Hematopoietic multipotent progenitor cell (in vitro differentiated cells): ENCODE results near the gene SDS. TPM values are rescaled to one million over a fixed set of nuclear protein-coding genes. Genes with fewer than 3 reads are reported as not detected.
"Not testable (repeated sequence)": the region's sequence is repeated elsewhere in the genome, so short reads cannot be mapped to it uniquely, and the experiment has no call there.

Experiments used
- DNase-seq, 3 donors: peaks; one replicate each; pipeline ENCODE4 v3.0.0-alpha.2; 2011 to 2015; ENCODE audit warnings: low read depth in 2 of 3, low spot score in 2 of 3
- total RNA-seq: library from RNA; depleted of rRNA; stranded (reverse); fragments of >200 nt; gene quantifications from one replicate; pipeline ENCODE4 v1.2.3, GENCODE V29; 2012

SDS gene
- total RNA-seq, 1 donor: not detected

DNA sequence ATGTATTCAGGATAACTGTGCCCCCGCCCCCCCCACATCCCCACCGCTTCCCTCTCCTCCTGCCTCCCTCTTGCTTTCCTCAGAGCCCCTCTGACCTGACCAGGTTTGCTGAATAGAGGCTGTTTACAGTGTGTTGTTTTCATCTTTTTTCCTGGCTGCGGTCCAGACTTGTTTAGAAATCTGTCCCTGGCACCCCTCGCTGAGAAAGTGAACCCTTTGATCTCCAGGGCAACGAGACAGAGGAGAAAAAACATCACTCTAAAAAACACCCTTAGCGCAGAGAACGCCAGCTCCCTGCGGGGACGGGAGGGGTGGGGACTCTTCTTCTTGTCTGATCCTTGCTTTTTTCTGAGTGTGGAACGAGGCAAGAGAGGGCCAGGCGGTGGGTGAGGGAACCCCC is 22.5 kb downstream of the SDS start:
- DNase-seq: no peak

DNA sequence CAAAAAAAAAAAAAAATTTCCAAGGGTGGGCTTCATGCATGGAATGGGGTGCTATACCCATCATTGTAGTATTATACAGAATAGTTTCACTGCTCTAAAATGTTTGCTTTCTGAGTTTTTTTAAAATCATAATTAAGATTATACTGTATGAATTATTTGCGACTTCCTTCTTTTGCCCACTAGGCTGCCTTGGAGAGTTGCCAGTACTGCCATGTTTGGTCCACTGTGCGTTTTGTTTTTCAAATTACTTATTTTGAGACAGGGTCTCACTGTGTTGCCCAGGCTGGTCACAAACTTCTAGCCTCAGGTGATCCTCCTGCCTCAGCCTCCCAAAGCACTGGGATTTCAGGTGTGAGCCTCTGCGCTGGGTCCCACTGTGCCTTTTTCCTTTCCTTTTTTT is 25.4 kb downstream of the SDS start:
- DNase-seq: peak in 2 of 3 donors; percentile 35 to 68

DNA sequence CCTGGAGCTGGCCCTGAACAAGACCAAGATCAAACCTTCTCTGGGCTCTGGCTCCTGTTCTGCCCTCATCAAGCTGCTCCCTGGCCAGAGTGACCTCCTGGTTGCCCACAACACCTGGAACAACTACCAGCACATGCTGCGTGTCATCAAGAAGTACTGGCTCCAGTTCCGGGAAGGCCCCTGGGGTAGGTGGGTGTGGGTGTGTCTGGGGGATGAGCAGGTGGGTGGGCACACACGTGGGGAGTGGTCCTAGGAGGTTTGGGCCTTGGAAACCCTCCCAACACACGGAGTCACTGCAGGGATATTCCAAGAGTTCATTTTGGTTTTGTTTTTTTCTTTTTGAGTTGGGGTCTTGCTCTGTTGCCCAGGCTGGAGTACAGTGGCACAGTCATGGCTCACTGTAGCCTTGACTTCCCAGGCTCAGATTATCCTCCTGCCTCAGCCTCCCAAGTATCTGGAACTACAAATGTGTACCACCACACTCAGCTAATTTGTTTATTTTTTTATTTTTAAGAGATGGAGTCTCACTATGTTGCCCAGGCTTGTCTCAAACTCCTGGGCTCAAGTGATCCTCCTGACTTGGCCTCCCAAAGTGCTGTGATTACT is 28.8 kb downstream of the SDS start:
- no peak for DNase-seq

DNA sequence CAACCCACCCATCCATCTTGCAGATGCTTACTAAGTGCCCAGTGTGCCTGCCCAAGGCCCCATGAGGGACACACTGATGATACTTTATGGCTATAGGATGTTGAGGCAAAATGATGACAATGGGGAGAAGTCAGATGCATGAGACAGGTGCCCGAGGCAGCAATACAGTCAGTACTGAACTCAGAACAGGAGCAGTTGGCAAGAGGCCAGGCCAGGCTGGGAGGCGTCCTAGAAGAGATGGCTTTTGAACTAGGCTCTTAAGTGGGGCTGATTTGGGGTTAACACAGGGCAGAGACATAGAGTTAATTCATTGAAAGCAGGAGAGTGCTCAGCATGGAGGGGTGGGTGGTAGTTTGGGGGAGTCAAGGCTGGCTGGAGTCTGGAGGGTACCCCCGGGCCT is 29.7 kb downstream of the SDS start:
- DNase-seq: no peak

DNA sequence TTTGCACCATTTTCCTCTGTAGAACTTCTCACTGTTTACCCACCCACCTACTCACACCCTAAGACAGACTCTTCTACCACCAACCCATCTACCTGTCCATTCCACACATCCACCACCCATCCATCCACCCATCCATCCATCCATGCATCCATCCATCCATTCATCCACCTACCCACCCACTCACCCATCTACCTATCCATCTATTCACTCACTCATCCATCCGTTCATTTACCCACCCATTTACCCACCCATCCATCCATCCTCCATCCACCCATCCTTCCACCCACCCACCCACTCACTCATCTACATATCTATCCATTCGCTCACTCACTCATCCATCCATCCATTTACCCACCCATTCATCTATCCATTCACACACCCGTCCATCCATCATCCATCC is 30.2 kb downstream of the SDS start:
- DNase-seq: no peak

DNA sequence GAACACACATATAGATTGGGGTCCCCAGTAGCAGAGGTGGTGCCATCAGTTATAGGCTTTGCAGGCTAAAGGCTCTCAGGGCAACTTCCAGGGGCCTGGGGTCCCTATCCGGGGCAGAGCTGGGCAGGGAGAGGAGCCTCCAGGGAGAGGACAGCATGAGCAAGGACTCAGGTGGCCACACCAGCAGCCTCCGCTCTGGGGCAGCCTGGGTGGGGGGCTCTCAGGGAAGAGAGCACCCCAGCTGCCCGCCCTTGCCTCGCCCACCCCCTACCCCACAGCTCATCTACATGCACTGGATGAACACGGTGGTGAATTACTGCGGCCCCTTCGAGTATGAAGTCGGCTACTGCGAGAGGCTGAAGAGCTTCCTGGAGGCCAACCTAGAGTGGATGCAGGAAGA is 31.3 kb downstream of the SDS start:
- no peak for DNase-seq

DNA sequence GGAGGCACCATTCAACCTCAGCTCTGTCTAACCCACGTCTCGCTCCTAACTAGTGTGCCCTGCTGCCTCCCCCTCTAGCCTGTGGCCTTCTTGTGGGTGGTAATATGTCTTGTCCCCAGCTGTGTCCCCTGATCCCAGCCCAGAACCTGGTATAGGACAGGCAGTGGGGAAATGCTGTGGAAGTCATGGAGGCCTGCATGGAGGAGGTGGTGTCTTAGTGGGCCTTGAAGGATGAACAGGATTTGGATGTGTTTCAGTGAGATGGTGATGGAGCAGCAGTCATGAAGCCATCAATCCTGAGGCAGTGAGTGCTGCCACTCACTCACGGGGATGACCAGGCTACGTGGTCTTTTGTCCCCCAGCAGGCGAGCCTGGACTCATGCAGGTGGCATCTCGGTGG is 31.9 kb downstream of the SDS start:
- no peak for DNase-seq

DNA sequence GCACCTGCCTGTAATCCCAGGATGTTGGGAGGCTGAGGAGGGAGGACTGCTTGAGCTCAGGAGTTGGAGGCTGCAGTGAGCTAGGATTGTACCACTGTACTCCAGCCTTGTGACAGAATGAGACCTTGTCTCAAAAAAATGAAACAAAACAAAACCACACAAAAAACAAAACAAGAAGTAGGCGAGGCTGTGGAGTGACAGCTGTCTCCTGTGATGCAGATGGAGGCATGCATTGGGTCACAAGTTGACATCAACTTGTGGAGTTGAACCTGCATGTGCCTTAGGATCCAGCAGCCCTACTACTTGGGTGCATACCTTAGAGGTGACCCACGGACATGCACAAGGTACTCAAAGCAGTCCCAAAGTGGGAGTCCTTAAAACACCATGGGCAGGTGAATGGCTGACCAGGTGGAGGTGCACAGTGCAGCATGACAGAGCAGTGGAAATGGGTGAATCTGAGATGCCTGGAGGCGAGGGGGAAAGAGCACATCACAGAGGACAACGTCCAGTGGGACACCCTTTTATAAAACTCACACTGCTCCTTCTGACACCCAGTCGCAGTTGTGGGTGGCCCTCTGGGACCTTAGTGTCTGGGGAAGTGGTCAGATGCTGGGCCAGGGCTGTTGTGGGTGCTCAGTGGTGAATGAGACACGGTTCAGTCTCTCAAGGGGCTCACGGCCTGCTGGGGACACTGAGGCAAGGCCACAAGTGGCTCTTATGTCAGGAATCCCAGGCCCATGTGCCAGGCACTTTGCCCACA is 32.6 kb downstream of the SDS start:
- no peak for DNase-seq

DNA sequence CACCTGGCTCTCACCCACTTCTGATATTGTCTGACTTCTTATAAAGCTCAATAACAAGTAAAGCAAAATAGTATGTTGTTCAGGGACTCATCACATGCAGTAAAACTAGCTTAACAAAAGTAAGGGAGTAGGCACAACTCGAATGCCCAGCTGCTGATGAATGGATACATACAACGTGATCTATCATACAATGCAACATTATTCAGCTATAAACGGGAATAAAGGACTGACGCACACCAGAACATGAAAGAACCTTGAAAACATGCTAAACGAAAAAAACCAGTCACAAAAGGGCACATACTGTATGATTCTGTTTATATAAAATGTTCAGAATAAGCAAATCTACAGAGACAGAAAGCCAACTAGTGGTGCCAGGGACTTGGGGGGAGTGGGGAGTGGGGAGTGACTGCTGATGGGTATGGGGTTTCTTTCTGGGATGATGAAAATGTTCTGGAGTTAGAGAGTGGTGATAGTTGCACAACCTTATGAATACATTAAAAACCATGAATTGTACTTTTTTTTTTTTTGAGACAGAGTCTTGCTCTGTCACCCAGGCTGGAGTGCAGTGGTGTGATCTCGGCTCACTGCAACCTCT is 34.2 kb downstream of the SDS start:
- DNase-seq: no peak

DNA sequence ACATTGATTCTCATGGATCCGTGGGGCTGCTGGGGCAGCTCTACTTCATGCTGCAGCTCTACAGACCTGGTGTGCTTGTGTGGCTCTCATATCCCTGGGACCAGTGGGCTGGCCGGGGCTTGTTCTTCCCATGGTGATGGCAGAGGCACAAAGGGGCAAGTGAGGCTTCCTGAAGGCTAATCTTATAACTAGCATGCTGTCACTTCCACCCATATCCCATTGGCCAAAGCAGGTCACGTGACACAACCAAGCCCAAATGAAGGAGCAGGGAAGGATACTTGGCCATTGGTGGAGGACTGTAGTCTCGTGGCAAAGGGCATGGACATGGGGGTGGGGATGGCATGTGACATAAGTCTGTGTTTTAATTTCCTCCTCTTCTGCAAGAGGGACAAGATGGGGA is 35.4 kb downstream of the SDS start:
- no peak for DNase-seq

DNA sequence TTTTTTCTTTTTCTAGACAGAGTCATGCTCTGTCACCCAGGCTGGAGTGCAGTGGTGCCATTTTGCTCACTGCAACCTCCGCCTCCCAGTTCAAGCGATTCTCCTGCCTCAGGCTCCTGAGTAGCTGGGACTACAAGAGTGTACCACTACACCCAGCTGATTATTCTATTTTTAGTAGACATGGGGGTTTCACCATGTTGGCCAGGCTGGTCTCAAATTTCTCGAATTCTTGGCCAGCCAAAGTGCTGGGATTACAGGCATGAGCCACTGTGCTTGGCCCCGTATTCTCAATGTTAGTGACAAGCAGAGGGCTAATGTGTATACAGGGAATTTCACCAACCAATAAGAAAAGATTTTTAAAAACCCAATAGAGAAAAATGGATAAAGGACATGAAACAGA is 36.9 kb downstream of the SDS start:
- no peak for DNase-seq

DNA sequence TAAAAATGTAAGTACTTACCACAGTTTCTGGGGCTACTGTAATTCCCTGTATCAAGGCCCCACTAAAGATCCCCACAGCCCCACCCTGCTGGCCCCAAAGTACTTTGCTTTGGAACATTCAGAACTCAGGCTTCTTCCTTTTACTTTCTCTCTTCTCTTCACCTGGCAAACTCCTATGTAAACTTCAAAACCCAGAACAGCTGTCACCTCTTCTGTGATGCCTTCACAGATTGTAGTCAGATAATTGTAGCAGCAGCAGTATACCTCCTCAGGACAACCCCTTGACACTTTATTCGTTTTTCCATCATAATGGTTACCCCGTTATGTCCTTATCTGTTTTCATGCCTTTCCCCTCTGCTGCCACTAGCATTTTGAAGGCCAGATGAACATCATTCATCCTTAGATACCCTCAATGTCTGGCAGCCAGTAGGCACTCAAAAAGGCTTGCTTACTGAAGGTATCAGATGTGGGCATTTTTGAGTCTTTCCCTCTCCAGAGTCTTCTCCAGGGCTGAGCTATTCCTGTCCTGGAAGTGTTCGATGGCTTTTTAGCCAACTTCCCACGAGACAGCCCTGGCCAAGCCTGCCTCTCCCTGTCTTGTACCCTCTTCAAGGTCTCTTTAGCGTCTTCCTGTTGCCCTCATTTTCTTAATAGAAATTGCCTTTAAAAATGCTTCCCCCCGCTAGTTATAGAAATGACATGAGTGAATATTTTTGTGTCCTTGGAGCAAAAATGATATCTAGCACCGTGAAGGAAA is 37.9 kb downstream of the SDS start:
- DNase-seq: no peak

DNA sequence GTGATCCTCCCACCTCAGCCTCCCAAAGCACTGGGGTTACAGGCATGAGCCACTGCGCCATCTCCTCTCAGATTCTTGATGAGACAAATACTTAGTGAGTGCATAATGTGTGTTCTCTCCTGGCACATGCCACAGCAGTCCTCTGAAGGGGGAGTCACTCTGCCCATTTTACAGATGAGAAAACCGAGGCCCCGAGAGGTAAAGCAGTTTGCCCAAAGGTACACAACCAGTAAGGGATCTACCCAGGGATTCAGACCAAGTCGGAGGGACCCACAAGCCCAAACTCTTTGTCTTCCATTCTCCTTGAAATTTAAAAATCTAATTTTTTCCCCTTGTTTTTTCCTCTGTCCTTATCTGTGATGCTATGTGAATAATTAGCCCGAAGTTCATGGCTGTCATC is 39.0 kb downstream of the SDS start:
- DNase-seq: no peak

DNA sequence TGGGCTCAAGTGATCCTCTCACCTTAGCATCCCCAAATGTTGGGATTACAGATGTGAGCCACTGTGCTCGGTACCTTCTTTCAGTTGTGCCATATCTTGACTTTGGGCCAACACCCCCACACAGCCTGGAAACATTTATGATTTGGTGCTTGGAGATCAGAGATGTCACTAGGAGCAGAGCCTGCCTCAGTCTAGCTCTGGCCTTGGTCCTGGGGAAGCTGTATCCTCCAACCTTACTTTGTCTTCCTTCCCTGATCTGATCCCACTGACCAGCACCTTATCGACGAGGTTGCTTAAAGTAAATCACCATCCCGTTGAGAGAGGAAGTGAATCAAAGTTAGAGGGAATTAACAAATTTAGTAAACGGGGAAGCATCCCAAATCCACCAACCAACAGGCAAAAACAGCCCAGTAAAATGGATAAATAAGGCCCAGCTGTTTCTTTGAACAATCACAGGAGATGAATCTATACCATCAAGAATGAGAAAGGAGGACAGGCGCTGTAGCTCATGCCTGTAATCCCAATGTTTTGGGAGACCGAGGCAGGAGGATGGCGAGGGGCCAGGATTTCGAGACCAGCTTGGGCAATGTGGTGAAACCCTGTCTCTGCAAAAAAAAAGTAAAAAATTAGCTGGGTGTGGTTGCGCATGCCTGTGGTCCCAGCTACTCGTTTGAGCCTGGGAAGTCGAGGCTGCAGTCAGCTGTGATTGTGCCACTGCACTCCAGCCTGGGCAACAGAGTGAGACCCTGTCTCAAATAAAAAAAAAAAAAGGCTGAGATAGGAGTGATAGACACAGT is 41.9 kb downstream of the SDS start:
- no peak for DNase-seq

DNA sequence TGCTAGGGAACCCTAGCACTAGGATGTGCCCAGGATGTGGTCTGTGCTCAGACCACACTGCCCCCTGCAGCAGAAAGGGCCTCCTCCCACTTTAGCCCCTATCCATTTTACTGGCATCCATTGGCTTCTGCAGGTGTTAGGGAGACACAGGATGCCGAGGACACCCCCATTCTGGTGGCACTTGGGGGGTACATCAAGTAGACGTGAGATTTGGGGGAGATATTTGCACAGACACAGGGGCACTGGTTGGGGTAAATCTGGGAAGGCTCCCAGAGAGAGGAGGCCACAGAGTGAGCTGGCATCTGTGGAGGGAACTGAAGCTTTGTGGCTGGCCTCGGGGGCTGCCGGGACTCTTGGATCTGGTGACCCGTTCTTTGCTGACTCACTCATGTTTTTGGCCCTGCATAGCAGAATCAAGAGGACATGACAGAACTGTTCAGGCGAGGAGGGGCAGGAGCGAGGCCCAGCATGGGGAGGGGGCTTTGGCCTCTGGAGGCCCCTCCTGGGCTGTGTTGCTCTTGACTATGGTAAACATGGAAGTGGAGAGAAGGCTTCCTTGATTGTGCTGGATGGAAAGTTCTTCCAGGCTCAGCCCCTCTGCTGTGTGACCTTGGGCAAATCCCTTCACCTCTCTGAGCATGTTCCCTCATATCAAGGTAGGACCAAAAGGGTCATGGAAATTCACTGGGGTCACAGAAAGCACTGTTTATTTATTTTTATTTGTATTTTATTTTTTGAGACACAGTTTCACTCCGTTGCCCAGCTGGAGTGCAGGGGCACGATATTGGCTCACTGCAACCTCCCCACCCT is 43.5 kb downstream of the SDS start:
- DNase-seq: peak in 1 of 3 donors; percentile 10

DNA sequence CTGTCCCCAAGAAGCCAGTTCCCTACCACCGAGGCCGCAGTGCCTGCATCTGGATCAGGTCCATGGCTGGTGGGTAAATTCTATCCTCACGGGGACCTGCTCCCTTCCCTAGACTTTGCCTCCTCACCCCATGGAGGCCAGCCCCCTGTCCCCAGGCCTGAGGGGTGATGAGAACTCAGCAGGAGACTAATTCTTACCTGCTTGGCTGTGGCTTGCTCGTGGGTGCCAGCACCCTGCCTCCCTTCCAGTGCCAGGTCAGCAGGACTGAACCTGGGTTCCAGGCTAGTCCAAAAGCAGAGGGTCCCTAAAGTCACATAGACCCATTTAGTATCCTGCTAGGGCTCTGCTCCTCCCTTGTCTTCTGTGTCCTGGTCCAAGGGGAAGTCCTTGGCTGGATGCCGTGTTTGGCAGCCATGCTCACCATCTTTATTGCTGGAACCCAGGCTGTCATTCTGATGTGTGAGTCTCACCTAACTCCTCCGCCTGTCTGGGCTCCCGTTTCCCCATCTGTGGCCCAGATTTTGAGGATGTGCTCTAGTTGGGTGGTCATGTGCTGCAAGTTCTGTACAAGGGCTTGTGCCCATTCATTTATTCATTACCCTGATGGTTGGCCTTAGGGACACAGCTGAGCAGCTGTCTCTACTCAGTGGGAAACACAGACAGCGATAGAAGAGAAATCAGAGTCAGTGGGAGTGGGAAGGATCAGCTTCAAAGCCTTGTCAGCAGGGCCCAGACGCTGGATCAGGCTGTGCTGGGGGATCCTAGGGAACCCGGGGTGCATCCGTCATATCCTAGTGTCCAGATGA is 44.4 kb downstream of the SDS start:
- DNase-seq: no peak

DNA sequence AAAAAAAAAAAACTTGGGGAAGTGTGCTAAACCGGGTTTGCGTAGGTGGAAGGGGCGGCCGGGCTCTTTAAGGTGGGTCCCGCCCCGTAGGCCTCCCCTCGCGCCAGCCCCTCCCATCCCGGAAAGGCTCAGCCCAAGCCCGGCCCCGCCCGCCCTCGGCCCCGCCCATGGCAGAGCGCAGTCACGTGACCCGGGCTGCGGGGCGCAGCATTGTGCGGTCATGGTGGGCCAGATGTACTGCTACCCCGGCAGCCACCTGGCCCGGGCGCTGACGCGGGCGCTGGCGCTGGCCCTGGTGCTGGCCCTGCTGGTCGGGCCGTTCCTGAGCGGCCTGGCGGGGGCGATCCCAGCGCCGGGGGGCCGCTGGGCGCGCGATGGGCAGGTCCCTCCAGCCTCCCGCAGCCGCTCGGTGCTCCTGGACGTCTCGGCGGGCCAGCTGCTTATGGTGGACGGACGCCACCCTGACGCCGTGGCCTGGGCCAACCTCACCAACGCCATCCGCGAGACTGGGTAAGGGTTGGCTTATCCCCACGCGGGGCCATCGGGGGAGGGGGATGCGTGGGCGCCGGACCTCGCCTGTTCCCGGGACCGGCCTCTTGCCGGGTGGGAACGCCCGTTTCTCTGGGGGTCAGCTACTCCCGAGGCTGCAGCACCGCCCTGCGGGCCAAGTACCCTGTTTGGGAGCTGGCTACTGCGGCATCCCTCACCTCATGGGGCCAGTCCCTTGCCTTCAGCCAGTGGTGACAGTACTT is 45.1 kb downstream of the SDS start, which contains the start of gene PLBD2:
TSS of gene PLBD2 (plus strand) at position 207 of the 752 bp plus-strand sequence. CDS start at position 221, 14 bp downstream.
- peak; percentile 88 to 97 (median 97) for DNase-seq

DNA sequence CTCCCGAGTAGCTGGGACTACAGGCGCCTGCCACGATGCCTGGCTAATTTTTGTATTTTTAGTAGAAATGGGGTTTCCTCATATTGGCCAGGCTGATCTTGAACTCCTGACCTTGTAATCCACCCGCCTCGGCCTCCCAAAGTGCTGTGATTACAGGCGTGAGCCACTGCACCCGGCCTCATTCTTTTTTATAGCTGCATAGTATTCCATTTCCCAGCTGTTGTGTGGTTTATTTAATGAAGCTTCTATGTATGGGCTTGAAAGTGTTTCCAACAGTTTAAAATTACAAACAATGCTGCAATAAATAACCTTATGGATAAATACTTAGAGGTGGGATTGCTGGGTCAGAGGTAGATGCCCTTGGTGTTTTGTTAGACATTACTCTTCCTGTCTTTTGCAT is 49.5 kb downstream of the SDS start:
- not testable (repeated sequence) for DNase-seq
